Ishikawa (cell line): ENCODE data around the gene RAVER2.

Experiments
- CEBPB ChIP-seq: IDR thresholded peaks from 2 replicates; pipeline ENCODE4 v1.6.1; 2012
- CREB1 ChIP-seq: IDR thresholded peaks from 2 replicates; pipeline ENCODE4 v1.6.1; 2012; ENCODE audit warnings: low read depth
- EGR1 ChIP-seq: IDR thresholded peaks from 2 replicates; pipeline ENCODE4 v1.6.1; 2012
- EP300 ChIP-seq: IDR thresholded peaks from 2 replicates; pipeline ENCODE4 v1.6.1; 2012; ENCODE audit warnings: borderline replicate concordance
- FOXM1 ChIP-seq: IDR thresholded peaks from 2 replicates; pipeline ENCODE4 v1.6.1; 2012; ENCODE audit warnings: low read depth, borderline replicate concordance
- MAX ChIP-seq: IDR thresholded peaks from 2 replicates; pipeline ENCODE4 v1.6.1; 2012
- NFIC ChIP-seq: IDR thresholded peaks from 2 replicates; pipeline ENCODE4 v1.6.1; 2012
- RAD21 ChIP-seq: IDR thresholded peaks from 2 replicates; pipeline ENCODE4 v1.6.1; 2012; ENCODE audit warnings: low read depth
- REST ChIP-seq: IDR thresholded peaks from 2 replicates; pipeline ENCODE4 v1.6.1; 2012; ENCODE audit warnings: low read depth, mild to moderate bottlenecking
- TAF1 ChIP-seq: IDR thresholded peaks from 2 replicates; pipeline ENCODE4 v1.6.1; 2012; ENCODE audit warnings: low read depth, mild to moderate bottlenecking
- TCF12 ChIP-seq: IDR thresholded peaks from 2 replicates; pipeline ENCODE4 v1.6.1; 2012; ENCODE audit warnings: low read depth
- TEAD4 ChIP-seq: IDR thresholded peaks from 2 replicates; pipeline ENCODE4 v1.6.1; 2012
- USF1 ChIP-seq: IDR thresholded peaks from 2 replicates; pipeline ENCODE4 v1.6.1; 2012
- YY1 ChIP-seq: IDR thresholded peaks from 2 replicates; pipeline ENCODE4 v1.6.1; 2012; ENCODE audit warnings: low read depth
- ZBTB7A ChIP-seq: IDR thresholded peaks from 2 replicates; pipeline ENCODE4 v1.6.1; 2012; ENCODE audit warnings: low read depth

Gene RAVER2

GRCh38 chr1:64873576-64873975 is 128.7 kb downstream of the RAVER2 start:
- TF ChIP-seq NFIC (no peak), CEBPB (no peak), CREB1 (no peak), TEAD4 (no peak)

- TF ChIP-seq EP300 = no peak
- TF ChIP-seq TEAD4 = no peak
- no peak for TF ChIP-seq RAD21
- TF ChIP-seq TCF12 = no peak
- no peak for TF ChIP-seq TAF1
- TF ChIP-seq USF1 = no peak
- TF ChIP-seq REST = no peak
- TF ChIP-seq MAX = no peak
- TF ChIP-seq CREB1 = no peak
Observed at GRCh38 chr1:64874666-64875065, 129.8 kb downstream of the RAVER2 start.

- TF ChIP-seq TAF1 (no peak), EGR1 (no peak), ZBTB7A (no peak), EP300 (no peak), NFIC (no peak), YY1 (no peak), TCF12 (no peak), FOXM1 (no peak), USF1 (no peak)
Observed at GRCh38 chr1:64875101-64875500, 130.2 kb downstream of the RAVER2 start.

GRCh38 chr1:64875606-64876005 is 130.7 kb downstream of the RAVER2 start:
- no peak for TF ChIP-seq ZBTB7A
- TF ChIP-seq CEBPB = no peak
- TF ChIP-seq YY1 = no peak
- no peak for TF ChIP-seq TCF12
- no peak for TF ChIP-seq EGR1
- no peak for TF ChIP-seq CREB1
- TF ChIP-seq EP300 = no peak
- no peak for TF ChIP-seq MAX
- no peak for TF ChIP-seq TAF1
- no peak for TF ChIP-seq REST
- no peak for TF ChIP-seq TEAD4
- no peak for TF ChIP-seq USF1
- TF ChIP-seq FOXM1 = no peak
- TF ChIP-seq NFIC = no peak
- no peak for TF ChIP-seq RAD21

GRCh38 chr1:64877151-64877550 is 132.3 kb downstream of the RAVER2 start:
- TF ChIP-seq NFIC = no peak
- TF ChIP-seq TAF1 = no peak
- TF ChIP-seq RAD21 = no peak
- no peak for TF ChIP-seq FOXM1
- TF ChIP-seq EGR1 = no peak
- TF ChIP-seq MAX = no peak
- TF ChIP-seq USF1 = no peak
- no peak for TF ChIP-seq EP300
- TF ChIP-seq TEAD4 = no peak
- no peak for TF ChIP-seq CEBPB
- no peak for TF ChIP-seq REST
- TF ChIP-seq YY1 = no peak
